Endothelial cell of umbilical vein (primary cell): ENCODE measurements around the gene TSTD1. TPM values are rescaled to one million over a fixed set of nuclear protein-coding genes. Genes with fewer than 3 reads are reported as not detected.

ENCODE experiments used
- BruUV-seq: library from RNA; stranded (reverse); fragments of 400-500 nt; replicated peaks from 2 replicates; lab custom pipeline; 2021; lab: Mats Ljungman, UMichigan
- CTCF ChIA-PET: fragments of 300-600, 350-600 bp; sonication (Branson Sonifier 250); formaldehyde crosslinking; loops from one replicate; lab custom pipeline; 2021; ENCODE audit warnings: antibody characterized with exemption, inconsistent platforms; lab: Charles Lee
- POLR2A ChIA-PET: fragments of 300-600, 350-600 bp; sonication (Branson Sonifier 250); formaldehyde crosslinking; loops from one replicate; lab custom pipeline; 2021; ENCODE audit warnings: antibody characterized with exemption, inconsistent platforms; lab: Charles Lee
- DNase-seq: peaks from one replicate; pipeline ENCODE4 v3.0.0-alpha.2; 2011; ENCODE audit warnings: low read depth, low spot score
- FAIRE-seq: peaks from 2 replicates; lab custom pipeline; 2011; peaks lifted over from hg19 to GRCh38; lab: Jason Lieb, UNC
- H2AFZ ChIP-seq: 2 replicates; pipeline ENCODE4 v1.6.0; 2012; ENCODE audit warnings: low read depth, low read length, control low read depth, inconsistent platforms
- H3K27ac ChIP-seq: 2 replicates; pipeline ENCODE4 v1.5.1; 2011; ENCODE audit warnings: low read depth, mild to moderate bottlenecking, control low read depth, low read length, moderate library complexity; ENCODE audit not compliant: insufficient read depth
- H3K27me3 ChIP-seq, 2 experiments: 2 replicates each; pipeline versions ENCODE4 v1.6.0 to v1.6.1; 2011; ENCODE audit warnings: low read length in 2 of 2, mixed read lengths in 1 of 2; ENCODE audit not compliant: control insufficient read depth in 2 of 2, insufficient read depth in 2 of 2
- H3K36me3 ChIP-seq, 2 experiments: 2 replicates in 1 of 2; 3 replicates in 1 of 2; pipeline ENCODE4 v1.5.1; 2011; ENCODE audit warnings: low read length in 2 of 2, mild to moderate bottlenecking in 1 of 2, moderate library complexity in 1 of 2; ENCODE audit not compliant: control insufficient read depth in 2 of 2, insufficient read depth in 2 of 2; ENCODE audit errors: extremely low read depth in 1 of 2
- H3K4me1 ChIP-seq: 3 replicates; pipeline ENCODE4 v1.5.1; 2011; ENCODE audit warnings: mild to moderate bottlenecking, low read length; ENCODE audit not compliant: control insufficient read depth, insufficient read depth; ENCODE audit errors: extremely low read depth
- H3K4me2 ChIP-seq: 2 replicates; pipeline ENCODE4 v1.6.1; 2011; ENCODE audit warnings: low read length, control low read depth, mixed read lengths; ENCODE audit not compliant: insufficient read depth
- H3K4me3 ChIP-seq, 3 experiments: fragments of 200-600 bp in 1 of 3; sonication (generic), shearing (Covaris generic) in 1 of 3; replicated peaks in 1 of 3; 2 replicates each; pipeline ENCODE4 v1.5.1; 2011 to 2016; ENCODE audit warnings: control low read depth in 3 of 3, low read length in 3 of 3, mild to moderate bottlenecking in 2 of 3, inconsistent platforms in 1 of 3, low read depth in 1 of 3, moderate library complexity in 1 of 3; ENCODE audit not compliant: insufficient read depth in 1 of 3
- H3K79me2 ChIP-seq: 2 replicates; pipeline ENCODE4 v1.6.0; 2012; ENCODE audit warnings: low read length, inconsistent platforms; ENCODE audit not compliant: control insufficient read depth, insufficient read depth
- H3K9ac ChIP-seq: replicated peaks from 2 replicates; pipeline ENCODE3; 2011; ENCODE audit warnings: low read length, control low read depth; ENCODE audit not compliant: insufficient read depth; ENCODE audit errors: extremely low read depth
- H3K9me1 ChIP-seq: replicated peaks from 3 replicates; pipeline ENCODE4 v1.6.0; 2011; ENCODE audit warnings: mild to moderate bottlenecking, low read length; ENCODE audit not compliant: control insufficient read depth, insufficient read depth; ENCODE audit errors: extremely low read depth
- H3K9me3 ChIP-seq: replicated peaks from 2 replicates; pipeline ENCODE4 v1.5.1; 2012; ENCODE audit warnings: low read length, inconsistent platforms; ENCODE audit not compliant: control insufficient read depth, insufficient read depth
- H4K20me1 ChIP-seq: replicated peaks from 2 replicates; pipeline ENCODE3; 2011; ENCODE audit warnings: mild to moderate bottlenecking, low read length; ENCODE audit not compliant: control insufficient read depth, insufficient read depth; ENCODE audit errors: extremely low read depth
- CTCF ChIP-seq, 2 donors: IDR thresholded peaks; 1 replicate in 1 of 2; 2 replicates in 1 of 2; pipeline ENCODE4 v1.5.1; 2011; ENCODE audit warnings: low read length in 2 of 2, mild to moderate bottlenecking in 2 of 2, moderate library complexity in 2 of 2, control low read depth in 1 of 2, inconsistent platforms in 1 of 2, low read depth in 1 of 2; ENCODE audit not compliant: insufficient read depth in 1 of 2; ENCODE audit errors: extremely low read depth in 1 of 2
- EZH2 ChIP-seq: IDR thresholded peaks from 2 replicates; pipeline ENCODE4 v1.6.1; 2012; ENCODE audit warnings: borderline replicate concordance, low read depth, mild to moderate bottlenecking, moderate library complexity, low read length, inconsistent platforms; ENCODE audit not compliant: severe bottlenecking
- FOS ChIP-seq: IDR thresholded peaks from 2 replicates; pipeline ENCODE4 v1.6.1; 2011; ENCODE audit warnings: mild to moderate bottlenecking, low read length, moderate library complexity, borderline replicate concordance; ENCODE audit not compliant: insufficient read depth
- GATA2 ChIP-seq: IDR thresholded peaks from 2 replicates; pipeline ENCODE4 v1.7.0; 2011; ENCODE audit warnings: low read depth, mild to moderate bottlenecking, moderate library complexity, mixed read lengths, low read length; ENCODE audit not compliant: insufficient read length, insufficient read depth
- JUN ChIP-seq: IDR thresholded peaks from 2 replicates; pipeline ENCODE4 v1.6.1; 2011; ENCODE audit warnings: borderline replicate concordance, low read depth; ENCODE audit not compliant: insufficient read length, insufficient read depth
- MAX ChIP-seq: IDR thresholded peaks from 2 replicates; pipeline ENCODE4 v1.6.1; 2011; ENCODE audit not compliant: insufficient read depth, insufficient read length
- MYC ChIP-seq: IDR thresholded peaks from one replicate; pipeline ENCODE4 v1.6.1; 2011; ENCODE audit warnings: mild to moderate bottlenecking, low read depth, low read length
- POLR2A ChIP-seq: IDR thresholded peaks from 2 replicates; pipeline ENCODE4 v1.6.1; 2012; ENCODE audit warnings: low read depth, mild to moderate bottlenecking, control low read depth, low read length
- POLR2AphosphoS5 ChIP-seq: IDR thresholded peaks from 2 replicates; pipeline ENCODE4 v1.6.1; 2012; ENCODE audit warnings: low read depth, mild to moderate bottlenecking, control low read depth, low read length, moderate library complexity; ENCODE audit not compliant: insufficient read depth
- dilution Hi-C: fragments of 300-500 bp; cut with MboI; formaldehyde crosslinking; loops from one replicate; pipeline ENCODE4 v1.15.0; 2019; ENCODE audit warnings: low sequenced_read_pairs; ENCODE audit not compliant: extremely low pct_ligation_motif_present
- intact Hi-C: fragments of 100-400 bp; cut with micrococcal nuclease; formaldehyde crosslinking; loops from one replicate; pipeline ENCODE4 v1.10.0; 2022
- polyA plus RNA-seq, 4 experiments: library from polyadenylated mRNA; depleted of rRNA in 3 of 4; stranded (reverse) in 3 of 4; unstranded in 1 of 4; fragments of >200 nt; gene quantifications; 2 replicates each; pipeline versions ENCODE4 v1.2.1 to v1.2.3, GENCODE V29; 2011 to 2012; ENCODE audit warnings: missing spikeins in 1 of 4
- total RNA-seq: library from RNA; stranded (reverse); gene quantifications from 2 replicates; pipeline ENCODE4 v1.2.3, GENCODE V29; 2021

The TSTD1 gene
- total and polyA plus RNA-seq, 2 donors (not counting 3 experiments of a cell fraction or from before 2014, with no cell fraction given), result 8.9 to 39.1 TPM

GRCh38 chr1:161047436-161048420, 9.0 kb upstream of the TSTD1 start:
- DNase-seq (no peak), FAIRE-seq (no peak)
- Histone ChIP-seq H3K9ac (no peak overlapping the region), H4K20me1 (no peaks in the 10 kb centered on the region), H3K79me2 (peaks cover 12% of the 10 kb centered on the region), H3K36me3 (no peaks in the 10 kb centered on the region), H3K27ac (no peak overlapping the region), H3K27me3 (no peaks in the 10 kb centered on the region), H3K9me1 (no peaks in the 10 kb centered on the region), H3K9me3 (no peaks in the 10 kb centered on the region), H3K4me3 (no peak overlapping the region), H2AFZ (no peak overlapping the region), H3K4me1 (peaks cover 10% of the 10 kb centered on the region), H3K4me2 (no peak overlapping the region)
- TF ChIP-seq MYC (no peak), JUN (no peak), FOS (no peak), MAX (no peak), CTCF (IDR thresholded peaks at IDR 0.05; ENCODE audit: extremely low read depth in 1 of 2, insufficient read depth in 1 of 2, low read depth in 1 of 2, low read length in 2 of 2) (no peak), GATA2 (no peak), POLR2AphosphoS5 (no peak), POLR2A (no peak), EZH2 (no peak)
- dilution Hi-C loops, result no loop called here
- intact Hi-C loops, result no loop called here
- POLR2A ChIA-PET, result no interaction called here
- CTCF ChIA-PET, result interaction anchor here (0.9 to 11.0 kb wide), 3 partner anchors 23 to 52 kb away, joined by 3 to 181 read pairs (median 3); no protein-coding TSS in a partner anchor
- BruUV-seq, result no TSS peak
